Measurements from ENCODE around the gene SEC61G. TPM values are rescaled to one million over a fixed set of nuclear protein-coding genes. Genes with fewer than 3 reads are reported as not detected.

SEC61G gene
- total and polyA plus RNA-seq, 10 of the 15 experiments (the other 5 are each of a cell fraction or from before 2014, with no cell fraction given): 163 to 809 (median 346) TPM

DNA sequence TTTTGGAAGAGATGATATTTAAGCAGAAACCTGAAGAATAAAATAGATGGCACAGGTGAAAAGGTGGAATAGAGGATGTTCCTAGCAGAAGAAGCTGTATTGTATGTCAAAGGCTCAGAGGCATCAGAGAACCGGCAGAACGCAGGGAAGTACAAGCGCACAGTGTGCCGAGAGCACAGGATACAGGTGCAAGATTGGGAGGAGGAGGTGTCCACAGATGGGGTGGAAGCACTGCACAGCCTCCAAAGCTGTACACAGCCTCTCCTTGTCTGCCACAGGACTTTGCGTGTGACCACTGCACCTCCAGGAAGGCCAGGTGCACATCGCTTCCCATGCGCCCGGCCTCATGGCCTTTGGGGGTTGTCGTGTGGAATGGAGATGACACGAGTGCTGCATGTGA lies 23.3 kb upstream of the SEC61G start:
- no peaks in the 10 kb centered on the region for H3K79me2 ChIP-seq (ENCODE audit: control insufficient read depth, insufficient read depth, low read length)
- H3K4me1 ChIP-seq (ENCODE audit: control insufficient read depth, insufficient read depth, low read length): no peaks in the 10 kb centered on the region
- no peak overlapping the region for H3K9ac ChIP-seq (ENCODE audit: control insufficient read depth, insufficient read depth, low read length)
- intact Hi-C loops (cut with micrococcal nuclease; ENCODE audit: unreplicated experiment): no loop called here
- DNase-seq (ENCODE audit: low read depth, low spot score) (no peak), ATAC-seq (no peak), FAIRE-seq (no peak)
- no peak overlapping the region for H2AFZ ChIP-seq (ENCODE audit: control insufficient read depth, low read depth, low read length)
- H3K4me2 ChIP-seq (ENCODE audit: control insufficient read depth, insufficient read depth): no peak overlapping the region
- ChIA-PET CTCF (interaction anchor here (2.2 kb wide), 1 partner anchor 9 kb away, joined by 5 read pairs; no protein-coding TSS in a partner anchor), RAD21 (ENCODE audit: unreplicated experiment) (no interaction called here), SMC1A (ENCODE audit: uncharacterized antibody, unreplicated experiment) (no interaction called here), POLR2A (no interaction called here)
- H3K9me3 ChIP-seq (replicated peaks; ENCODE audit: control insufficient read depth, insufficient read depth, low read length): no peaks in the 10 kb centered on the region; the same call in 2 of the 3 replicates
- WGBS (ENCODE audit: insufficient coverage, insufficient replicate concordance, low lambda C conversion rate, missing lambda C conversion rate): 90% methylated on average over 10 of the region's 10 CpGs
- H3K4me3 ChIP-seq: no peak overlapping the region
- H4K20me1 ChIP-seq (ENCODE audit: control insufficient read depth, insufficient read depth): no peaks in the 10 kb centered on the region
- no peak overlapping the region for H3K27ac ChIP-seq (ENCODE audit: control insufficient read depth, insufficient read depth)
- no TSS peak for BruUV-seq (replicated peaks)
- in situ Hi-C loops (cut with MboI): no loop called here
- no peaks in the 10 kb centered on the region; a peak in 1 of 4 replicates for H3K27me3 ChIP-seq (replicated peaks in 1 of 2; ENCODE audit: control insufficient read depth in 2 of 2, insufficient read depth in 2 of 2, low read length in 1 of 2)
- H3K36me3 ChIP-seq (ENCODE audit: control insufficient read depth in 2 of 2, insufficient read depth in 2 of 2, low read length in 1 of 2): no peaks in the 10 kb centered on the region
- no peak for TF ChIP-seq SUZ12 (IDR thresholded peaks at IDR 0.05; ENCODE audit: unreplicated experiment)
- no peak for TF ChIP-seq BMI1 (IDR thresholded peaks at IDR 0.05; ENCODE audit: borderline replicate concordance)
- TF ChIP-seq, protein P1, sequence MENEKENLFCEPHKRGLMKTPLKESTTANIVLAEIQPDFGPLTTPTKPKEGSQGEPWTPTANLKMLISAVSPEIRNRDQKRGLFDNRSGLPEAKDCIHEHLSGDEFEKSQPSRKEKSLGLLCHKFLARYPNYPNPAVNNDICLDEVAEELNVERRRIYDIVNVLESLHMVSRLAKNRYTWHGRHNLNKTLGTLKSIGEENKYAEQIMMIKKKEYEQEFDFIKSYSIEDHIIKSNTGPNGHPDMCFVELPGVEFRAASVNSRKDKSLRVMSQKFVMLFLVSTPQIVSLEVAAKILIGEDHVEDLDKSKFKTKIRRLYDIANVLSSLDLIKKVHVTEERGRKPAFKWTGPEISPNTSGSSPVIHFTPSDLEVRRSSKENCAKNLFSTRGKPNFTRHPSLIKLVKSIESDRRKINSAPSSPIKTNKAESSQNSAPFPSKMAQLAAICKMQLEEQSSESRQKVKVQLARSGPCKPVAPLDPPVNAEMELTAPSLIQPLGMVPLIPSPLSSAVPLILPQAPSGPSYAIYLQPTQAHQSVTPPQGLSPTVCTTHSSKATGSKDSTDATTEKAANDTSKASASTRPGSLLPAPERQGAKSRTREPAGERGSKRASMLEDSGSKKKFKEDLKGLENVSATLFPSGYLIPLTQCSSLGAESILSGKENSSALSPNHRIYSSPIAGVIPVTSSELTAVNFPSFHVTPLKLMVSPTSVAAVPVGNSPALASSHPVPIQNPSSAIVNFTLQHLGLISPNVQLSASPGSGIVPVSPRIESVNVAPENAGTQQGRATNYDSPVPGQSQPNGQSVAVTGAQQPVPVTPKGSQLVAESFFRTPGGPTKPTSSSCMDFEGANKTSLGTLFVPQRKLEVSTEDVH (IDR thresholded peaks at IDR 0.05; ENCODE audit: low read depth, partially characterized antibody): no peak
- TF ChIP-seq JUNB (IDR thresholded peaks at IDR 0.05): no peak
- no peak for TF ChIP-seq RCOR1 (conservative IDR thresholded peaks at IDR 0.05; ENCODE audit: low read depth, low read length)
- TF ChIP-seq USF1 (IDR thresholded peaks at IDR 0.05; ENCODE audit: borderline replicate concordance, extremely low read length, insufficient read depth, low read depth, low read length): no peak
- TF ChIP-seq, protein P2, sequence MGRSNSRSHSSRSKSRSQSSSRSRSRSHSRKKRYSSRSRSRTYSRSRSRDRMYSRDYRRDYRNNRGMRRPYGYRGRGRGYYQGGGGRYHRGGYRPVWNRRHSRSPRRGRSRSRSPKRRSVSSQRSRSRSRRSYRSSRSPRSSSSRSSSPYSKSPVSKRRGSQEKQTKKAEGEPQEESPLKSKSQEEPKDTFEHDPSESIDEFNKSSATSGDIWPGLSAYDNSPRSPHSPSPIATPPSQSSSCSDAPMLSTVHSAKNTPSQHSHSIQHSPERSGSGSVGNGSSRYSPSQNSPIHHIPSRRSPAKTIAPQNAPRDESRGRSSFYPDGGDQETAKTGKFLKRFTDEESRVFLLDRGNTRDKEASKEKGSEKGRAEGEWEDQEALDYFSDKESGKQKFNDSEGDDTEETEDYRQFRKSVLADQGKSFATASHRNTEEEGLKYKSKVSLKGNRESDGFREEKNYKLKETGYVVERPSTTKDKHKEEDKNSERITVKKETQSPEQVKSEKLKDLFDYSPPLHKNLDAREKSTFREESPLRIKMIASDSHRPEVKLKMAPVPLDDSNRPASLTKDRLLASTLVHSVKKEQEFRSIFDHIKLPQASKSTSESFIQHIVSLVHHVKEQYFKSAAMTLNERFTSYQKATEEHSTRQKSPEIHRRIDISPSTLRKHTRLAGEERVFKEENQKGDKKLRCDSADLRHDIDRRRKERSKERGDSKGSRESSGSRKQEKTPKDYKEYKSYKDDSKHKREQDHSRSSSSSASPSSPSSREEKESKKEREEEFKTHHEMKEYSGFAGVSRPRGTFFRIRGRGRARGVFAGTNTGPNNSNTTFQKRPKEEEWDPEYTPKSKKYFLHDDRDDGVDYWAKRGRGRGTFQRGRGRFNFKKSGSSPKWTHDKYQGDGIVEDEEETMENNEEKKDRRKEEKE (IDR thresholded peaks at IDR 0.05): no peak
- no peak for TF ChIP-seq SP1 (IDR thresholded peaks at IDR 0.05; ENCODE audit: low read depth, low read length)
- TF ChIP-seq CEBPZ (IDR thresholded peaks at IDR 0.05; ENCODE audit: low read depth, low read length): no peak
- no peak for TF ChIP-seq FOXM1 (IDR thresholded peaks at IDR 0.05; ENCODE audit: low read depth, low read length)
- TF ChIP-seq ATF3 (IDR thresholded peaks at IDR 0.05; ENCODE audit: borderline replicate concordance, extremely low read depth, low read depth, low read length): no peak
- no peak for TF ChIP-seq NFIC (IDR thresholded peaks at IDR 0.05; ENCODE audit: low read depth, low read length)
- TF ChIP-seq MTA2 (IDR thresholded peaks at IDR 0.05; ENCODE audit: low read depth): no peak
- no peak for TF ChIP-seq ETV6 (conservative IDR thresholded peaks at IDR 0.05 in 1 of 2, IDR thresholded peaks at IDR 0.05 in 1 of 2; ENCODE audit: borderline replicate concordance in 1 of 2, low read depth in 1 of 2)
